Measurements from ENCODE around the gene SLC2A11. TPM values are rescaled to one million over a fixed set of nuclear protein-coding genes. Genes with fewer than 3 reads are reported as not detected.

Gene SLC2A11
- total and polyA plus RNA-seq, 10 of the 15 experiments (the other 5 are each of a cell fraction or from before 2014, with no cell fraction given), result 0.98 to 18.3 (median 8.6) TPM

DNA sequence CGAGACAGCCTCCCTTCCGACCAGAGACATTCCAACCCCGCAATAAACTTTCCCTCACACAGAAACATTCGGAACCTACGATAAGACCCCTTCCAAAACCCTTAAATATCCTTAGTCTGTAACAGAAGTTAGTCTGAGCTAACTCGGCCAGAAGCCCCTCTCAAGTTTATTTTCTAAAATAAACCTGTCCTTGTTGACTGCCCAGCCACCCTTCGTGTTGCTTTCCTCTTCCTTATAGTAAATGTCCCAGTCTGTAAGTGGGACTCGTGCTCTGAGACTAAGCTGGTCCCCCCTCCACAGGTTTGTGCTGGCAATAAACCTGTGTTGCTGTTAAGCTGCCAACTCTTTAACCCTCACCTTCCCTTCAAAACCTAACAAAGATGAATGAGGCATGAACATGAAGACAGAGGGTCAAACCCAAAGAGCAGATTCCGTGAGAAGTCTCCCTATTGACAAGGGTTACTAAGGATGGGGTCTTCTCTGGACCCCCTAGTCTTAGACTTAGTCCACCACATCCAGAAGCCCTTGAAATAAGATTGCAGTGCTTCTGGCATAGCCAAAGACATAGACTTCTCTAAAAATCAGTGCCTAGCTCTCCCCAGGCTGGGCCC, 54.7 kb downstream of the SLC2A11 start:
- intact Hi-C loops (cut with micrococcal nuclease; ENCODE audit: unreplicated experiment) (no loop called here), in situ Hi-C loops (cut with MboI) (no loop called here)
- no peaks in the 10 kb centered on the region for H3K27me3 ChIP-seq (replicated peaks in 1 of 2; ENCODE audit: control insufficient read depth in 2 of 2, insufficient read depth in 2 of 2, low read length in 1 of 2)
- H3K4me2 ChIP-seq (ENCODE audit: control insufficient read depth, insufficient read depth), result peak overlapping the region; percentile 79; the same call in 1 of the 2 replicates
- H3K9ac ChIP-seq (ENCODE audit: control insufficient read depth, insufficient read depth, low read length), result no peak overlapping the region
- DNase-seq (ENCODE audit: low read depth, low spot score), result no peak
- peaks cover 0 to 4% of the 10 kb centered on the region in 2 experiments; a peak in 1 of 4 replicates for H3K36me3 ChIP-seq (ENCODE audit: control insufficient read depth in 2 of 2, insufficient read depth in 2 of 2, low read length in 1 of 2)
- H4K20me1 ChIP-seq (ENCODE audit: control insufficient read depth, insufficient read depth), result no peaks in the 10 kb centered on the region
- FAIRE-seq, result no peak
- 0 out of 2 replicates have a peak overlapping the region, but pooled peaks have one; percentile 1 for H3K27ac ChIP-seq (ENCODE audit: control insufficient read depth, insufficient read depth)
- H3K4me1 ChIP-seq (ENCODE audit: control insufficient read depth, insufficient read depth, low read length), result peaks cover 2% of the 10 kb centered on the region; the same call in 1 of the 2 replicates
- no peak for ATAC-seq
- POLR2A ChIA-PET, result interaction anchor here (0.8 to 2.4 kb wide), 4 partner anchors 14 to 54 kb away, joined by 4 to 29 read pairs (median 12); partner anchors contain the start of genes MIF and SLC2A11
- RAD21 ChIA-PET (ENCODE audit: unreplicated experiment), result interaction anchor here (1.7 to 2.5 kb wide), 2 partner anchors 18 to 61 kb away, joined by 3 to 16 read pairs; partner anchors contain the start of gene MIF
- no TSS peak for BruUV-seq (replicated peaks)
- H3K79me2 ChIP-seq (ENCODE audit: control insufficient read depth, insufficient read depth, low read length), result peaks cover 7% of the 10 kb centered on the region
- 96% methylated on average over 9 of the region's 9 CpGs for WGBS (ENCODE audit: insufficient coverage, insufficient replicate concordance, low lambda C conversion rate, missing lambda C conversion rate)
- H3K9me3 ChIP-seq (replicated peaks; ENCODE audit: control insufficient read depth, insufficient read depth, low read length), result no peaks in the 10 kb centered on the region
- no peak overlapping the region for H2AFZ ChIP-seq (ENCODE audit: control insufficient read depth, low read depth, low read length)
- SMC1A ChIA-PET (ENCODE audit: uncharacterized antibody, unreplicated experiment), result interaction anchor here (2.2 kb wide), 1 partner anchor 18 kb away, joined by 14 read pairs; the partner anchor contains the start of gene MIF
- CTCF ChIA-PET, result interaction anchor here (1.0 to 6.2 kb wide), 2 partner anchors 18 to 54 kb away, joined by 3 to 37 read pairs; partner anchors contain the start of gene MIF
- H3K4me3 ChIP-seq, result no peak overlapping the region
- no peak for TF ChIP-seq RAD21 (IDR thresholded peaks at IDR 0.05; ENCODE audit: insufficient read depth, low read depth, low read length)
- TF ChIP-seq, protein P1, sequence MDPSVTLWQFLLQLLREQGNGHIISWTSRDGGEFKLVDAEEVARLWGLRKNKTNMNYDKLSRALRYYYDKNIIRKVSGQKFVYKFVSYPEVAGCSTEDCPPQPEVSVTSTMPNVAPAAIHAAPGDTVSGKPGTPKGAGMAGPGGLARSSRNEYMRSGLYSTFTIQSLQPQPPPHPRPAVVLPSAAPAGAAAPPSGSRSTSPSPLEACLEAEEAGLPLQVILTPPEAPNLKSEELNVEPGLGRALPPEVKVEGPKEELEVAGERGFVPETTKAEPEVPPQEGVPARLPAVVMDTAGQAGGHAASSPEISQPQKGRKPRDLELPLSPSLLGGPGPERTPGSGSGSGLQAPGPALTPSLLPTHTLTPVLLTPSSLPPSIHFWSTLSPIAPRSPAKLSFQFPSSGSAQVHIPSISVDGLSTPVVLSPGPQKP (IDR thresholded peaks at IDR 0.05; ENCODE audit: low read depth, low read length), result no peak
- TF ChIP-seq HCFC1 (IDR thresholded peaks at IDR 0.05; ENCODE audit: low read length), result no peak
- TF ChIP-seq ZNF274 (IDR thresholded peaks at IDR 0.05; ENCODE audit: insufficient read depth, insufficient read length), result no peak
- no peak for TF ChIP-seq SIX5 (IDR thresholded peaks at IDR 0.05; ENCODE audit: low read depth, low read length, severe bottlenecking)
- no peak for TF ChIP-seq RAD51 (IDR thresholded peaks at IDR 0.05)
- TF ChIP-seq MEF2A (IDR thresholded peaks at IDR 0.05; ENCODE audit: insufficient read depth, low read depth, low read length), result no peak
- no peak for TF ChIP-seq POLR2AphosphoS2 (IDR thresholded peaks at IDR 0.05; ENCODE audit: low read depth, low read length)
- TF ChIP-seq IRF4 (IDR thresholded peaks at IDR 0.05; ENCODE audit: low read depth, low read length), result no peak
- TF ChIP-seq EGR1 (IDR thresholded peaks at IDR 0.05; ENCODE audit: borderline replicate concordance in 1 of 2, low read depth in 2 of 2, low read length in 2 of 2), result no peak
- no peak for TF ChIP-seq NRF1 (conservative IDR thresholded peaks at IDR 0.05; ENCODE audit: low read depth, low read length)

Measured in GM12878 (cell line).